ENCODE results near the gene UBXN4.

Gene UBXN4

DNA sequence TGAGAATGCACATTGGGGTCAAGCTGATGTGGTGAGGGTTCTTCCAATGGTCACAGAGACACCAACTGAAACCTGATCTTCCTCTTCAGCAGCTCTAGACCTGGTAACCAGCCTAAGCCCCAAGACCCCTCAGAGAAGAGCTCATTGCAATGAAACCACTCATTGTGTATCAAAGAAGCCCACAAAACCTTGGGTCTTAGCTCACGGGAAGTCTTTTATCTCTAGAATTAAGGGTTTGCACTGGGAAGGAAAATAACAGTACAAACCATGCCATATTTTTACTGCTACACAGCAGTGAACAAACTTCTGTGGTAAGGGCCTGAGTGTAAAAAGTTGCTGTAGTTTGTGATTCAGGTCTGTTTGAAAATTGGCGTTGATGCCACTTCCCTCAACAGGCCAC is 8.6 kb upstream of the UBXN4 start:
- Histone ChIP-seq H3K79me2 (ENCODE audit: insufficient read depth, low read length) (no peaks in the 10 kb centered on the region), H3K4me2 (ENCODE audit: low read length) (no peak overlapping the region), H3K4me3 (ENCODE audit: low read depth, low read length, poor library complexity, severe bottlenecking) (no peak overlapping the region), H3K27ac (ENCODE audit: low read depth, low read length, poor library complexity, severe bottlenecking) (no peak overlapping the region), H3K9ac (ENCODE audit: low read length) (no peak overlapping the region), H2AFZ (ENCODE audit: low read length) (no peak overlapping the region), H3K4me1 (ENCODE audit: insufficient read depth, low read length, severe bottlenecking) (no peaks in the 10 kb centered on the region), H3K27me3 (ENCODE audit: insufficient read depth, low read length) (no peaks in the 10 kb centered on the region), H4K20me1 (ENCODE audit: insufficient read depth, low read length) (no peaks in the 10 kb centered on the region), H3K9me3 (ENCODE audit: low read length) (no peaks in the 10 kb centered on the region), H3K9me2 (ENCODE audit: low read depth, low read length) (no peaks in the 10 kb centered on the region), H3K36me3 (ENCODE audit: insufficient read depth, low read length) (no peaks in the 10 kb centered on the region), H3F3A (ENCODE audit: insufficient read depth, low read length) (no peaks in the 10 kb centered on the region)
- no peak for TF ChIP-seq EZH2 (IDR thresholded peaks at IDR 0.05; ENCODE audit: borderline replicate concordance, low read length)
- TF ChIP-seq CTCF (IDR thresholded peaks at IDR 0.05; ENCODE audit: low read length) = no peak

DNA sequence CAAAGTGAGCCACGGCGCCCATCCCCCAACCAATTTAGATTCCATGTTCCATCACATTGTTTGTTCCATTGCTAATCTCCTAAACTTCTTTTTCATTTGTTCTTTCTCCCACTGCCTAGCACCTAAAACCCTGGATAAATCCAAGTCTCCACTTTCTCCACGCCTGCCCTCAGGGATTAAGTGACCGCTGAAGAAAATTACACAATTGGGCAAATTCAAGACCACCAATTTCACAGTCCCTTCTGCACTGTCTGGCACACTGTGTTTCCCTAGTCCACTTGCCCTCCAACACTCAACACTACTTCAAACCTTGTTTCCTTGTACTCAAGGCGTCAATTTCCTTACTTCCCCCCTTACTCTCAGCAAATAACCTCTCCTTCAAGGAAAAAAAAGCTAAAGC is 5.1 kb upstream of the UBXN4 start:
- no peaks in the 10 kb centered on the region for H4K20me1 ChIP-seq (ENCODE audit: insufficient read depth, low read length)
- H3K27me3 ChIP-seq (ENCODE audit: insufficient read depth, low read length) = no peaks in the 10 kb centered on the region
- no peak overlapping the region for H3K4me2 ChIP-seq (ENCODE audit: low read length)
- no peak overlapping the region for H3K27ac ChIP-seq (ENCODE audit: low read depth, low read length, poor library complexity, severe bottlenecking)
- H3K4me3 ChIP-seq (ENCODE audit: low read depth, low read length, poor library complexity, severe bottlenecking) = no peak overlapping the region
- H3F3A ChIP-seq (ENCODE audit: insufficient read depth, low read length) = no peaks in the 10 kb centered on the region
- no peak overlapping the region for H3K9ac ChIP-seq (ENCODE audit: low read length)
- no peaks in the 10 kb centered on the region for H3K4me1 ChIP-seq (ENCODE audit: insufficient read depth, low read length, severe bottlenecking)
- no peak for TF ChIP-seq CTCF (IDR thresholded peaks at IDR 0.05; ENCODE audit: low read length)
- no peak for TF ChIP-seq EZH2 (IDR thresholded peaks at IDR 0.05; ENCODE audit: borderline replicate concordance, low read length)
- H3K9me2 ChIP-seq (ENCODE audit: low read depth, low read length) = no peaks in the 10 kb centered on the region
- H3K79me2 ChIP-seq (ENCODE audit: insufficient read depth, low read length) = no peaks in the 10 kb centered on the region
- no peaks in the 10 kb centered on the region for H3K9me3 ChIP-seq (ENCODE audit: low read length)
- H3K36me3 ChIP-seq (ENCODE audit: insufficient read depth, low read length) = no peaks in the 10 kb centered on the region
- H2AFZ ChIP-seq (ENCODE audit: low read length) = no peak overlapping the region

DNA sequence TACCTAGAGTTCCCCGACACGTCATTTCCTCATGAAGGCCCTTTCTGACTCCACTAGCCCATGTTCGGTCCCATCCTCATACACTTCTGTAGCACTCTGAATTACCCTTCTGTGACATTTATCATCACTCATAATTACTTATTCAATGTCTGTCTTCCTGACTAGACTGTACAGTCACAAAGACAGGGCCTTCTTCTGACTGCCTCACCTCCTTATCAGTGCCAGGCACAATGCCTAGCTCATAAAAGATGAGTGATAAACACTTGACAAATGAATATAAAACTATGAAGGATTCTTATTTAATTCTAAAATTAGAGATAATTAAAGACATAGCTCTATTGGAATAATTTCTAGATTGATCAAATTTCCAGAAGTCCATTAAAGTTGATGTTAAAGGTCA is 1.4 kb upstream of the UBXN4 start:
- H3K4me1 ChIP-seq (ENCODE audit: insufficient read depth, low read length, severe bottlenecking) = peaks cover 20% of the 10 kb centered on the region
- no peaks in the 10 kb centered on the region; the same call in 1 of the 2 replicates for H4K20me1 ChIP-seq (ENCODE audit: insufficient read depth, low read length)
- no peaks in the 10 kb centered on the region for H3K9me3 ChIP-seq (ENCODE audit: low read length)
- no peak overlapping the region for H3K27ac ChIP-seq (ENCODE audit: low read depth, low read length, poor library complexity, severe bottlenecking)
- no peaks in the 10 kb centered on the region for H3K9me2 ChIP-seq (ENCODE audit: low read depth, low read length)
- H3K36me3 ChIP-seq (ENCODE audit: insufficient read depth, low read length) = no peaks in the 10 kb centered on the region
- H3K79me2 ChIP-seq (ENCODE audit: insufficient read depth, low read length) = peaks cover 30% of the 10 kb centered on the region
- no peak overlapping the region for H3K9ac ChIP-seq (ENCODE audit: low read length)
- no peak for TF ChIP-seq CTCF (IDR thresholded peaks at IDR 0.05; ENCODE audit: low read length)
- TF ChIP-seq EZH2 (IDR thresholded peaks at IDR 0.05; ENCODE audit: borderline replicate concordance, low read length) = no peak
- H3K4me2 ChIP-seq (ENCODE audit: low read length) = no peak overlapping the region
- no peak overlapping the region for H2AFZ ChIP-seq (ENCODE audit: low read length)
- H3K4me3 ChIP-seq (ENCODE audit: low read depth, low read length, poor library complexity, severe bottlenecking) = no peak overlapping the region
- H3F3A ChIP-seq (ENCODE audit: insufficient read depth, low read length) = no peaks in the 10 kb centered on the region
- H3K27me3 ChIP-seq (ENCODE audit: insufficient read depth, low read length) = no peaks in the 10 kb centered on the region

Measured in OCI-LY1 (cell line).